ENCODE measurements around the gene UTP25.

Gene UTP25

DNA sequence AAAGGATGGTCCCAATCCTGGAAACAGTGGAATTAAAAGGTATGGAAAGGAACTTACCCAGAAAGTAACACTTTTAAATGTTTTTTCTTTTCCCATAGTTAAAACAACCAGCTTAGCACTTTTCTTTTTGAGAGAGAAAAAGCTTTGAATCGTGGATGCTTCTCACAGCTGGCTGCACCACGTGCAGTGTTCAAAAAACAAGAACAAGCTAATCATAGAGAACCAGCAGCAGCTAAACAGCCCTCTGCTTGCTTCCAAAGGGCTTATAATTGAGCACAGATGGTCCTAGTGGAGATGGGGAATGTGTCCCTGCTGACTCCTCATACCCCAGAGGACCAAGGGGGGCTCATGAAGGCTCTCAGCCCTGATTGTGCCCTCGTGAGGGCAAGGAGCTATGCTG lies 26.4 kb downstream of the UTP25 start:
- no peak for TF ChIP-seq ZFX (IDR thresholded peaks at IDR 0.05; ENCODE audit: borderline replicate concordance)
- TF ChIP-seq, protein P1, sequence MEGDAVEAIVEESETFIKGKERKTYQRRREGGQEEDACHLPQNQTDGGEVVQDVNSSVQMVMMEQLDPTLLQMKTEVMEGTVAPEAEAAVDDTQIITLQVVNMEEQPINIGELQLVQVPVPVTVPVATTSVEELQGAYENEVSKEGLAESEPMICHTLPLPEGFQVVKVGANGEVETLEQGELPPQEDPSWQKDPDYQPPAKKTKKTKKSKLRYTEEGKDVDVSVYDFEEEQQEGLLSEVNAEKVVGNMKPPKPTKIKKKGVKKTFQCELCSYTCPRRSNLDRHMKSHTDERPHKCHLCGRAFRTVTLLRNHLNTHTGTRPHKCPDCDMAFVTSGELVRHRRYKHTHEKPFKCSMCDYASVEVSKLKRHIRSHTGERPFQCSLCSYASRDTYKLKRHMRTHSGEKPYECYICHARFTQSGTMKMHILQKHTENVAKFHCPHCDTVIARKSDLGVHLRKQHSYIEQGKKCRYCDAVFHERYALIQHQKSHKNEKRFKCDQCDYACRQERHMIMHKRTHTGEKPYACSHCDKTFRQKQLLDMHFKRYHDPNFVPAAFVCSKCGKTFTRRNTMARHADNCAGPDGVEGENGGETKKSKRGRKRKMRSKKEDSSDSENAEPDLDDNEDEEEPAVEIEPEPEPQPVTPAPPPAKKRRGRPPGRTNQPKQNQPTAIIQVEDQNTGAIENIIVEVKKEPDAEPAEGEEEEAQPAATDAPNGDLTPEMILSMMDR (IDR thresholded peaks at IDR 0.05) = no peak
- no peak overlapping the region for H3K27ac ChIP-seq

DNA sequence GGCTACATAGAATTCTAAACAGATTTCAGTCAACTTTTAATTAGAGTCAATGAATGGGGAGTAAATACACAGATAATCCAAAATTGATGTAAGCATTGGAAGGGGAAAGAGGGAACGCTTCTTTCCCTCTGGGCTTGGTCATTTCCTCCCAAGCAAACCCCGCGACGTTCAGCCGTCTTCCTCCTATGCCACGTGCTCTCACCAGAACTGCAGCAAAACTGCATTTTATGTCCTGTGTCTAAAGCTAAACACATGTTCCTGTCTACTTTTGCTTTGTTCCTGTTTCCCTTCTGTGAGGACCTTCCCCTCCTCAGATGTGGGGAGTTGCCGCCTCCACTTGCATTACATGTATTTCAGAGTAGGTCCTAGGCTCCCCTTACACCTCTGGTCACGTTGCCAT lies 27.2 kb downstream of the UTP25 start:
- TF ChIP-seq ZFX (IDR thresholded peaks at IDR 0.05; ENCODE audit: borderline replicate concordance) = no peak
- TF ChIP-seq, protein P1 (IDR thresholded peaks at IDR 0.05) = no peak
- H3K27ac ChIP-seq = no peak overlapping the region

GRCh38 chr1:209855623-209856022 lies 27.9 kb downstream of the UTP25 start:
- TF ChIP-seq ZFX (IDR thresholded peaks at IDR 0.05; ENCODE audit: borderline replicate concordance) = no peak
- TF ChIP-seq, protein P1 (IDR thresholded peaks at IDR 0.05) = no peak

DNA sequence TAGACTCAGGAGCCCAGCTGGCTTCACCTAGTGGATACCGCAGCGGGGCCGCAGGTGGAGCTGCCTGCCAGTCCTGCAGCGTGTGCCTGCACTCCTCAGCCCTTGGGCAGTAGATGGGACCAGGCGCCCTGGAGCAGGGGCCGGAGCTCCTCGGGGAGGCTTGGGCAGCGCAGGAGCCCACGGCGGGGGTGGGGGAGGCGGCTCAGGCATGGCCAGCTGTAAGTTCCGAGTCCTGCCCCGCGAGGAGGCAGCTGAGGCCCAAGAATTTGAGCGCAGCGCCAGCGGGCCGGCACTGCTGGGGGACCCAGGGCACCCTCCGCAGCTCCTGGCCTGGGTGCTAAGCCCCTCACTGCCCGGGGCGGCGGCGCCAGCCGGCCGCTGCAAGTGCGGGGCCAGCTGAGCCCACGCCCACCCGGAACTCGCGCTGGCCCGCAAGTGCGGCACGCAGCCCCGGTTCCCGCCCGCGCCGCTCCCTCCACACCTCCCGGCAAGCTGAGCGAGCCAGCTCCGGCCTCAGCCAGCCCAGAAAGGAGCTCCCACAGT lies 30.9 kb downstream of the UTP25 start:
- no peak for TF ChIP-seq ZFX (IDR thresholded peaks at IDR 0.05; ENCODE audit: borderline replicate concordance)
- TF ChIP-seq, protein P1 (IDR thresholded peaks at IDR 0.05) = no peak

More at GRCh38 chr1:209855623-209856022, 27.9 kb downstream of the UTP25 start:
- no peak overlapping the region for H3K27ac ChIP-seq

GRCh38 chr1:209860293-209860881 lies 32.6 kb downstream of the UTP25 start:
- TF ChIP-seq ZFX (IDR thresholded peaks at IDR 0.05; ENCODE audit: borderline replicate concordance) = no peak
- TF ChIP-seq, protein P1 (IDR thresholded peaks at IDR 0.05) = peak; percentile 98
- no peak overlapping the region for H3K27ac ChIP-seq

More for the DNA sequence above, 30.9 kb downstream of the UTP25 start:
- H3K27ac ChIP-seq = no peak overlapping the region

DNA sequence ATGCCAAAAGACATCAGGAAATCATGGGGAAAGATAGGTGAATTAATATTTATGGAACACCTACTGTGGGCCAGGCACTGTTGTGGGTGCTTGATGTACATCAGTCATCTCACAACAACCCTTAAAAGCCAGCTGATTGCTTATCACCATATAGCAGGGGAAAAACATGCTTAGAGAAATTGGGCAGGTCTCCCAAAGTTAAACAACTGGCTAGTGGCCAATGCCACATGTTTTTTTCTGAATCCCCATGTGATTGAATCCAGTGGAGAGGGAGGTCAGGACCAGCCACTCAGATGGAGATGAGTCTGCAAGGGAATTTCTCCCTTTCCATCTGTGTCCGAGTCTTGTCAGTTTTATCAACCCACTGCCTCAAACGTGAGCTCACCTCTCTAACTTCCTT lies 33.5 kb downstream of the UTP25 start:
- no peak overlapping the region for H3K27ac ChIP-seq

More for the DNA sequence above, 33.5 kb downstream of the UTP25 start:
- TF ChIP-seq ZFX (IDR thresholded peaks at IDR 0.05; ENCODE audit: borderline replicate concordance) = no peak
- TF ChIP-seq, protein P1 (IDR thresholded peaks at IDR 0.05) = no peak

Data from 22Rv1 (cell line).